ENCODE data around the gene GPALPP1. TPM values are rescaled to one million over a fixed set of nuclear protein-coding genes. Genes with fewer than 3 reads are reported as not detected.

Gene GPALPP1
- total RNA-seq, 1 donor from 2014 or later: 24.4 TPM

DNA sequence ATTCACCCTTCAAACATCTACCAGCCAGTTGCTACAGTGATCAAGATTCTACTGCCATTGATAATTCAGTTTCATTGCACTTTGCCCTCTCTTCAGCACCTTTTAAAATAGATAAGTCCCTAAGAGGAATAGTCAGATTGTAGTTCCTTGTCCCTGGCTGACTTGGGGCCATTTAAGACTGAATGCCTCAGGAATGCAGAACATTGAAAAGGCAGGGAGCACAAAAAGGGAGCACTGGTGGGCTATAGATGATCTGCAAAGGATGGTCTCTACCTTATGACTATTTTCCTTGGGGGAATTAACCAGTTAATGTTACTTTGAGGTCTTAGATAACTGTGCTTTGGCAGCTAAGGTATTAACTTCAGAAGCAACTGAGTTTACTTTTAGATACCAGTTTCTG lies 46.9 kb downstream of the GPALPP1 start:
- TF ChIP-seq, protein P1, sequence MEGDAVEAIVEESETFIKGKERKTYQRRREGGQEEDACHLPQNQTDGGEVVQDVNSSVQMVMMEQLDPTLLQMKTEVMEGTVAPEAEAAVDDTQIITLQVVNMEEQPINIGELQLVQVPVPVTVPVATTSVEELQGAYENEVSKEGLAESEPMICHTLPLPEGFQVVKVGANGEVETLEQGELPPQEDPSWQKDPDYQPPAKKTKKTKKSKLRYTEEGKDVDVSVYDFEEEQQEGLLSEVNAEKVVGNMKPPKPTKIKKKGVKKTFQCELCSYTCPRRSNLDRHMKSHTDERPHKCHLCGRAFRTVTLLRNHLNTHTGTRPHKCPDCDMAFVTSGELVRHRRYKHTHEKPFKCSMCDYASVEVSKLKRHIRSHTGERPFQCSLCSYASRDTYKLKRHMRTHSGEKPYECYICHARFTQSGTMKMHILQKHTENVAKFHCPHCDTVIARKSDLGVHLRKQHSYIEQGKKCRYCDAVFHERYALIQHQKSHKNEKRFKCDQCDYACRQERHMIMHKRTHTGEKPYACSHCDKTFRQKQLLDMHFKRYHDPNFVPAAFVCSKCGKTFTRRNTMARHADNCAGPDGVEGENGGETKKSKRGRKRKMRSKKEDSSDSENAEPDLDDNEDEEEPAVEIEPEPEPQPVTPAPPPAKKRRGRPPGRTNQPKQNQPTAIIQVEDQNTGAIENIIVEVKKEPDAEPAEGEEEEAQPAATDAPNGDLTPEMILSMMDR (IDR thresholded peaks at IDR 0.05): no peak

DNA sequence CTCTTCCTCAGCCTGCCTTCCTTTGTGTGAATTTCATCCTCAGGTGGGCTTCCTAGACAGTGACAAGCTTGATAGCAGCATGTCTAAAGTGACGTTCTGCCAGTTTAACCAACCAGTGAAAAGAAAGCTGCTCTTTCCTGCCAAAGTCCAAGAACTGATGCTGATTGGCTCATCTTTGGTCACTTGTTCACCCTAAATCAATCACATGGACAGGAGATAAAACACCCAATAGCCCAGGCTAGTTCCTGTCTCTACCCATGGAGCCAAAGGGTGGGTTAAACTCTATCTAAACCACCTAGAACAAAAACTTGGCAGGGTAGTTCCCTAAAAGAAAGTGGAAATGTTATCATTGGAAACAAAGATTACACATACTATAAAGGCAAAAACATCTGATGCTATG lies 50.8 kb downstream of the GPALPP1 start:
- Histone ChIP-seq H3K4me3 (no peak overlapping the region), H3K9me3 (no peaks in the 10 kb centered on the region), H3K36me3 (peaks cover 5% of the 10 kb centered on the region), H3K27me3 (no peaks in the 10 kb centered on the region), H3K4me1 (no peaks in the 10 kb centered on the region), H3K27ac (no peak overlapping the region)
- TF ChIP-seq, protein P1 (IDR thresholded peaks at IDR 0.05): no peak
- no peak for ATAC-seq
- DNase-seq: no peak
- intact Hi-C loops (cut with DNase I): no loop called here

More for the DNA sequence above, 46.9 kb downstream of the GPALPP1 start:
- intact Hi-C loops (cut with DNase I): no loop called here
- no peak for ATAC-seq
- Histone ChIP-seq H3K9me3 (no peaks in the 10 kb centered on the region), H3K4me3 (no peak overlapping the region), H3K4me1 (no peaks in the 10 kb centered on the region), H3K27ac (no peak overlapping the region), H3K27me3 (no peaks in the 10 kb centered on the region), H3K36me3 (peaks cover 22% of the 10 kb centered on the region)
- no peak for DNase-seq

DNA sequence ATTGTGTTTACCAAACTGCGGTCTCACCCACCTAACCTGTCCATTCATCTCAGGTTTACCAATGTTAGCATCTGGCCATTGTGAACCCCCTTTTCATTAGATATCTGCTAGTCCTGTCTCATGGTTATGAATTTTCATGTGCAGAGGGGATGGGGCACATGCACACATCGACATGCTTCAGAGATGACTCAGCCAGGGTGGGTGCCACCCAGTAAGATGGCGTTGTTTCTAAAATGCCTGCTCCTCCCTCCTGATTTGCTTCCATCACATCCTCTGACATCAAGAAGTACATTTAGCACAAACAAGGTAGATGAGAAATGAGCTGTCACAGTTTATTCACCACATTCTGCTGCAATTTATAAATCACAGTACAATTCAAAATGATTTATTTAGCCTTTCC lies 51.3 kb downstream of the GPALPP1 start:
- Histone ChIP-seq H3K4me1 (no peaks in the 10 kb centered on the region), H3K36me3 (peaks cover 5% of the 10 kb centered on the region), H3K27me3 (no peaks in the 10 kb centered on the region), H3K4me3 (no peak overlapping the region), H3K27ac (no peak overlapping the region), H3K9me3 (no peaks in the 10 kb centered on the region)
- DNase-seq (no peak), ATAC-seq (no peak)
- TF ChIP-seq, protein P1 (IDR thresholded peaks at IDR 0.05): no peak
- intact Hi-C loops (cut with DNase I): no loop called here

DNA sequence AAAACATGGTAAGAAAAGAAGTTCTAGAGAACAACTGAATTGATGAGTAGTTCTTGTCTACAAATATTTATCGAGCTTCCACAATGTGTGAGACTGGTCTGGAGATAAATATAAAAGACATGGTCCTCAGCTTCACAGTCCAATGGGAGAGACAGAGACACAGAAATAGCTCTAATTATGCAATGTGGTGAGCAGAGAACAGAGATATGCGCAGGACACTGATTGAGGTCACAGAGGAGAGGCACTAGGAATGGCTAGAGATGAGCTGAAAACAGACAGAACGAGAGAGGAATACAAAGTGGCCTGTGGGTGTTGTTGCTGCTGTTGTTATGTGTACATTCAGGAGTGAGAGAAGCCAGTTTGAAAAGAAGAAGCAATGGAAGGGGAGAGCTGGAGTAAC lies 53.2 kb downstream of the GPALPP1 start:
- ATAC-seq: no peak
- H3K4me3 ChIP-seq: no peak overlapping the region
- no peak for DNase-seq
- H3K36me3 ChIP-seq: no peaks in the 10 kb centered on the region
- H3K27ac ChIP-seq: no peak overlapping the region
- no peaks in the 10 kb centered on the region for H3K27me3 ChIP-seq
- TF ChIP-seq, protein P1 (IDR thresholded peaks at IDR 0.05): no peak
- intact Hi-C loops (cut with DNase I): no loop called here
- no peaks in the 10 kb centered on the region for H3K9me3 ChIP-seq
- no peaks in the 10 kb centered on the region for H3K4me1 ChIP-seq

DNA sequence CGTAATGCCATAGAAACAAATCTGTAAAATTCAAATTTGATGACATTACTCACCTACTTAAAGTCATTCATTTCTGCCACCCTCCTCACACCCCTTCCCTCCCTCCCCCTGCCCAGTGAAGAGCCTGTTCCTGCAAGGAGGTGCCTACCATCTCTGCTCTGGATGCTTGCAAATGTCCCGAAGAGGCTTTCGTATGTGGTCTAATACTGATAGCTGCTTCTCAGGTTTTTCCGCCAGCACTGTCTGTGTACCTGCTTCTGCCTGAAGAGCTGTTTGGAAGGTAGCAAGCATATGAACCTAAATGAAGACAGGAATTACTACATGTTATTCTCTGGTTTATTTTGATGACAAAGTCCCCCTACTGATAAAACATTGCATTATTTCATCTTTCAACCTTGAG lies 57.1 kb downstream of the GPALPP1 start:
- peak overlapping the region; percentile 50 for H3K4me3 ChIP-seq
- intact Hi-C loops (cut with DNase I): no loop called here
- no peaks in the 10 kb centered on the region for H3K36me3 ChIP-seq
- H3K4me1 ChIP-seq: no peaks in the 10 kb centered on the region
- DNase-seq: no peak
- no peak overlapping the region for H3K27ac ChIP-seq
- no peaks in the 10 kb centered on the region for H3K9me3 ChIP-seq
- TF ChIP-seq, protein P1 (IDR thresholded peaks at IDR 0.05): no peak
- ATAC-seq: no peak
- H3K27me3 ChIP-seq: no peaks in the 10 kb centered on the region

All from upper lobe of right lung (tissue), 1 donor.